GM12801 (cell line): ENCODE results near the gene BLACAT1.

Source experiments
- CTCF ChIP-seq: IDR thresholded peaks from one replicate; pipeline ENCODE4 v1.5.1; 2011; ENCODE audit warnings: control low read depth; ENCODE audit not compliant: insufficient read length; ENCODE audit errors: extremely low read depth

The BLACAT1 gene

GRCh38 chr1:205481218-205481617, 25.4 kb upstream of the BLACAT1 start:
- no peak for TF ChIP-seq CTCF

GRCh38 chr1:205480349-205480985, 24.6 kb upstream of the BLACAT1 start:
- TF ChIP-seq CTCF = no peak

GRCh38 chr1:205477759-205478247, 22.0 kb upstream of the BLACAT1 start:
- no peak for TF ChIP-seq CTCF

- TF ChIP-seq CTCF = no peak
Observed at GRCh38 chr1:205477121-205477758, 21.4 kb upstream of the BLACAT1 start.

GRCh38 chr1:205476648-205477047, 20.8 kb upstream of the BLACAT1 start:
- no peak for TF ChIP-seq CTCF

GRCh38 chr1:205475855-205476254, 20.0 kb upstream of the BLACAT1 start:
- TF ChIP-seq CTCF = no peak

- no peak for TF ChIP-seq CTCF
Observed at GRCh38 chr1:205474571-205474970, 18.7 kb upstream of the BLACAT1 start.
